ENCODE measurements around the gene SPATA1. TPM values are rescaled to one million over a fixed set of nuclear protein-coding genes. Genes with fewer than 3 reads are reported as not detected.
"Not testable (repeated sequence)": the region's sequence is repeated elsewhere in the genome, so short reads cannot be mapped to it uniquely, and the experiment has no call there.

SPATA1 gene
- polyA plus RNA-seq, 1 donor from 2014 or later, result 0.17 TPM

- no peaks in the 10 kb centered on the region for H3K36me3 ChIP-seq (ENCODE audit: insufficient read depth, low read length)
- no peaks in the 10 kb centered on the region for H3K27me3 ChIP-seq (ENCODE audit: insufficient read depth, low read depth, low read length)
- TF ChIP-seq MXI1 (conservative IDR thresholded peaks at IDR 0.05; ENCODE audit: poor library complexity, severe bottlenecking) (no peak), SMC3 (conservative IDR thresholded peaks at IDR 0.05; ENCODE audit: poor library complexity) (no peak), REST (IDR thresholded peaks at IDR 0.05; ENCODE audit: borderline replicate concordance) (no peak), POLR2AphosphoS5 (IDR thresholded peaks at IDR 0.05) (no peak), EZH2 (IDR thresholded peaks at IDR 0.05; ENCODE audit: borderline replicate concordance, insufficient read depth, low read length, poor library complexity, severe bottlenecking) (no peak), RAD21 (conservative IDR thresholded peaks at IDR 0.05) (no peak), CTCF (IDR thresholded peaks at IDR 0.05; ENCODE audit: poor library complexity, severe bottlenecking) (no peak), TAF1 (IDR thresholded peaks at IDR 0.05; ENCODE audit: low read depth) (no peak), EP300 (conservative IDR thresholded peaks at IDR 0.05; ENCODE audit: poor library complexity, severe bottlenecking) (no peak)
- peaks cover 32% of the 10 kb centered on the region for H3K79me2 ChIP-seq (replicated peaks; ENCODE audit: insufficient read depth, low read length)
- H3K4me2 ChIP-seq (ENCODE audit: low read length), result peak overlapping the region; percentile 48
- H3K9me2 ChIP-seq (ENCODE audit: insufficient read depth, low read length), result no peaks in the 10 kb centered on the region
- H3K4me3 ChIP-seq (ENCODE audit: low read length), result peak overlapping the region; percentile 91
- no peaks in the 10 kb centered on the region for H3K9me3 ChIP-seq (ENCODE audit: low read length)
- no peaks in the 10 kb centered on the region for H4K20me1 ChIP-seq (ENCODE audit: insufficient read depth)
- no peak overlapping the region for H3K27ac ChIP-seq (ENCODE audit: low read length)
- peak overlapping the region; percentile 35 for H3K9ac ChIP-seq (ENCODE audit: low read length)
- peak overlapping the region; percentile 54 for H2AFZ ChIP-seq (ENCODE audit: low read depth, low read length)
- no peaks in the 10 kb centered on the region for H3F3A ChIP-seq (ENCODE audit: insufficient read depth, low read length, poor library complexity, severe bottlenecking)
Observed at GRCh38 chr1:84506729-84507453, 705 bp downstream of the SPATA1 start.

- H3K36me3 ChIP-seq (ENCODE audit: insufficient read depth, low read length); H3F3A ChIP-seq (ENCODE audit: insufficient read depth, low read length, poor library complexity, severe bottlenecking); H3K9me3 ChIP-seq (ENCODE audit: low read length); H3K4me3 ChIP-seq (ENCODE audit: low read length); H4K20me1 ChIP-seq (ENCODE audit: insufficient read depth); H3K9ac ChIP-seq (ENCODE audit: low read length); H3K9me2 ChIP-seq (ENCODE audit: insufficient read depth, low read length); H3K27ac ChIP-seq (ENCODE audit: low read length); H3K27me3 ChIP-seq (ENCODE audit: insufficient read depth, low read depth, low read length); H3K4me2 ChIP-seq (ENCODE audit: low read length); H2AFZ ChIP-seq (ENCODE audit: low read depth, low read length): not testable (repeated sequence)
- H3K79me2 ChIP-seq (replicated peaks; ENCODE audit: insufficient read depth, low read length), result peaks cover 25% of the 10 kb centered on the region
Observed at GRCh38 chr1:84507887-84508286, 1.7 kb downstream of the SPATA1 start.

All from neural cell (in vitro differentiated cells).